Measurements from ENCODE around the gene GTF2I. TPM values are rescaled to one million over a fixed set of nuclear protein-coding genes. Genes with fewer than 3 reads are reported as not detected.
"Not testable (repeated sequence)": the region's sequence is repeated elsewhere in the genome, so short reads cannot be mapped to it uniquely, and the experiment has no call there.

The GTF2I gene
- total and polyA plus RNA-seq, 3 experiments from 2014 or later: 71.3 to 176 (median 176) TPM

- H3K9me3 Mint-ChIP-seq; DNase-seq; H3K4me3 ChIP-seq (ENCODE audit: low read length); H3K27ac ChIP-seq (ENCODE audit: low read depth, low read length); CTCF ChIA-PET; POLR2A ChIA-PET; H3K36me3 Mint-ChIP-seq; H3K27me3 ChIP-seq (ENCODE audit: insufficient read depth, low read length, poor library complexity, severe bottlenecking); H3K4me3 Mint-ChIP-seq; H3K27ac Mint-ChIP-seq; H3K4me1 ChIP-seq (ENCODE audit: insufficient read depth, low read length); H3K36me3 ChIP-seq (ENCODE audit: insufficient read depth, low read length); H3K9me3 ChIP-seq (ENCODE audit: low read length); H3K4me1 Mint-ChIP-seq; H3K27me3 Mint-ChIP-seq: not testable (repeated sequence)
Measured at GRCh38 chr7:74779053-74779452, 121.5 kb downstream of the GTF2I start.

- H3K9me3 ChIP-seq (ENCODE audit: low read length); H3K36me3 Mint-ChIP-seq; H3K27me3 Mint-ChIP-seq; H3K4me1 Mint-ChIP-seq; H3K9me3 Mint-ChIP-seq; POLR2A ChIA-PET; H3K27me3 ChIP-seq (ENCODE audit: insufficient read depth, low read length, poor library complexity, severe bottlenecking); H3K4me3 ChIP-seq (ENCODE audit: low read length); H3K27ac Mint-ChIP-seq; H3K36me3 ChIP-seq (ENCODE audit: insufficient read depth, low read length); H3K4me1 ChIP-seq (ENCODE audit: insufficient read depth, low read length); DNase-seq; H3K4me3 Mint-ChIP-seq; CTCF ChIA-PET; H3K27ac ChIP-seq (ENCODE audit: low read depth, low read length): not testable (repeated sequence)
Measured at GRCh38 chr7:74781746-74782145, 124.2 kb downstream of the GTF2I start.

- DNase-seq; H3K9me3 ChIP-seq (ENCODE audit: low read length); POLR2A ChIA-PET; H3K27ac ChIP-seq (ENCODE audit: low read depth, low read length); H3K4me3 Mint-ChIP-seq; H3K36me3 ChIP-seq (ENCODE audit: insufficient read depth, low read length); H3K4me1 Mint-ChIP-seq; H3K36me3 Mint-ChIP-seq; H3K4me3 ChIP-seq (ENCODE audit: low read length); H3K27ac Mint-ChIP-seq; H3K27me3 ChIP-seq (ENCODE audit: insufficient read depth, low read length, poor library complexity, severe bottlenecking); CTCF ChIA-PET; H3K9me3 Mint-ChIP-seq; H3K4me1 ChIP-seq (ENCODE audit: insufficient read depth, low read length); H3K27me3 Mint-ChIP-seq: not testable (repeated sequence)
Measured at GRCh38 chr7:74783595-74783994, 126.1 kb downstream of the GTF2I start.

- H3K9me3 ChIP-seq (ENCODE audit: low read length); H3K27me3 ChIP-seq (ENCODE audit: insufficient read depth, low read length, poor library complexity, severe bottlenecking); H3K4me3 ChIP-seq (ENCODE audit: low read length); H3K36me3 ChIP-seq (ENCODE audit: insufficient read depth, low read length); CTCF ChIA-PET; H3K4me1 ChIP-seq (ENCODE audit: insufficient read depth, low read length); POLR2A ChIA-PET; H3K9me3 Mint-ChIP-seq; H3K36me3 Mint-ChIP-seq; H3K27me3 Mint-ChIP-seq; H3K4me1 Mint-ChIP-seq; H3K27ac ChIP-seq (ENCODE audit: low read depth, low read length): not testable (repeated sequence)
- Mint-ChIP-seq H3K4me3 (peak overlapping the region; percentile 57 to 82 (median 64)), H3K27ac (peak overlapping the region in 1 of 8 donors; percentile 61)
- DNase-seq: peak; percentile 91 to 99 (median 97)
Measured at GRCh38 chr7:74788369-74789150, 131.0 kb downstream of the GTF2I start.

GRCh38 chr7:74789200-74789736 is 131.8 kb downstream of the GTF2I start:
- H3K9me3 Mint-ChIP-seq; H3K27ac ChIP-seq (ENCODE audit: low read depth, low read length); H3K36me3 Mint-ChIP-seq; H3K4me1 Mint-ChIP-seq; H3K27me3 Mint-ChIP-seq; H3K4me1 ChIP-seq (ENCODE audit: insufficient read depth, low read length); POLR2A ChIA-PET; H3K27ac Mint-ChIP-seq; H3K9me3 ChIP-seq (ENCODE audit: low read length); H3K4me3 Mint-ChIP-seq; DNase-seq; CTCF ChIA-PET; H3K27me3 ChIP-seq (ENCODE audit: insufficient read depth, low read length, poor library complexity, severe bottlenecking); H3K4me3 ChIP-seq (ENCODE audit: low read length); H3K36me3 ChIP-seq (ENCODE audit: insufficient read depth, low read length): not testable (repeated sequence)

GRCh38 chr7:74797848-74798622 is 140.5 kb downstream of the GTF2I start:
- H3K36me3 ChIP-seq (ENCODE audit: insufficient read depth, low read length); H3K27me3 Mint-ChIP-seq; H3K4me3 Mint-ChIP-seq; POLR2A ChIA-PET; H3K4me3 ChIP-seq (ENCODE audit: low read length); H3K27ac Mint-ChIP-seq; H3K4me1 ChIP-seq (ENCODE audit: insufficient read depth, low read length); H3K4me1 Mint-ChIP-seq; CTCF ChIA-PET; H3K9me3 Mint-ChIP-seq; H3K27me3 ChIP-seq (ENCODE audit: insufficient read depth, low read length, poor library complexity, severe bottlenecking); DNase-seq; H3K9me3 ChIP-seq (ENCODE audit: low read length); H3K27ac ChIP-seq (ENCODE audit: low read depth, low read length); H3K36me3 Mint-ChIP-seq: not testable (repeated sequence)

GRCh38 chr7:74798644-74799043 is 141.1 kb downstream of the GTF2I start:
- H3K9me3 ChIP-seq (ENCODE audit: low read length); H3K4me1 Mint-ChIP-seq; CTCF ChIA-PET; H3K4me3 Mint-ChIP-seq; H3K27ac Mint-ChIP-seq; POLR2A ChIA-PET; DNase-seq; H3K36me3 Mint-ChIP-seq; H3K4me3 ChIP-seq (ENCODE audit: low read length); H3K27ac ChIP-seq (ENCODE audit: low read depth, low read length); H3K27me3 Mint-ChIP-seq; H3K4me1 ChIP-seq (ENCODE audit: insufficient read depth, low read length); H3K27me3 ChIP-seq (ENCODE audit: insufficient read depth, low read length, poor library complexity, severe bottlenecking); H3K36me3 ChIP-seq (ENCODE audit: insufficient read depth, low read length); H3K9me3 Mint-ChIP-seq: not testable (repeated sequence)

All from CD8-positive, alpha-beta memory T cell (primary cell).